Smooth muscle cell (in vitro differentiated cells): ENCODE data around the gene VPS13C. TPM values are rescaled to one million over a fixed set of nuclear protein-coding genes. Genes with fewer than 3 reads are reported as not detected.

Experiments used
- DNase-seq: peaks from one replicate; lab custom pipeline; 2025; ENCODE audit not compliant: unreplicated experiment; lab: John Stamatoyannopoulos, UW
- H2AFZ ChIP-seq: fragments of 200-600 bp; sonication (generic); 2 replicates; pipeline ENCODE4 v1.6.0; 2016; ENCODE audit warnings: antibody characterized with exemption, low read depth, mild to moderate bottlenecking
- H3F3A ChIP-seq: fragments of 200-600 bp; sonication (generic); 2 replicates; pipeline ENCODE4 v1.6.0; 2017; ENCODE audit warnings: antibody characterized with exemption, low read depth
- H3K27ac ChIP-seq: fragments of 200-600 bp; sonication (generic); 2 replicates; pipeline ENCODE4 v1.5.1; 2016; ENCODE audit warnings: low read depth, mild to moderate bottlenecking
- H3K27me3 ChIP-seq: fragments of 200-600 bp; sonication (generic); 2 replicates; pipeline ENCODE4 v1.6.1; 2016; ENCODE audit warnings: low read depth, mild to moderate bottlenecking
- H3K36me3 ChIP-seq: fragments of 200-600 bp; sonication (generic); 2 replicates; pipeline ENCODE4 v1.5.1; 2016; ENCODE audit warnings: low read depth
- H3K4me1 ChIP-seq: fragments of 200-600 bp; sonication (generic); 2 replicates; pipeline ENCODE4 v1.5.1; 2016; ENCODE audit warnings: low read depth
- H3K4me2 ChIP-seq: fragments of 200-600 bp; sonication (generic); 2 replicates; pipeline ENCODE4 v1.6.0; 2016; ENCODE audit warnings: mild to moderate bottlenecking
- H3K4me3 ChIP-seq: fragments of 200-600 bp; sonication (generic); 2 replicates; pipeline ENCODE4 v1.5.1; 2016; ENCODE audit warnings: mild to moderate bottlenecking
- H3K79me2 ChIP-seq: fragments of 200-600 bp; sonication (generic); 2 replicates; pipeline ENCODE4 v1.6.0; 2016; ENCODE audit warnings: low read depth, mild to moderate bottlenecking
- H3K9ac ChIP-seq: fragments of 200-600 bp; sonication (generic); 2 replicates; pipeline ENCODE4 v1.6.0; 2016; ENCODE audit warnings: low read depth
- H3K9me3 ChIP-seq: fragments of 200-600 bp; sonication (generic); replicated peaks from 2 replicates; pipeline ENCODE4 v1.5.1; 2016; ENCODE audit warnings: low read depth
- H4K20me1 ChIP-seq: fragments of 200-600 bp; sonication (generic); 2 replicates; pipeline ENCODE4 v1.6.0; 2016; ENCODE audit warnings: low read depth
- WGBS: methylation state at CpG from one replicate; pipeline ENCODE4 v1.1.7; 2016; ENCODE audit warnings: low lambda C conversion rate; 5-methylcytosine and 5-hydroxymethylcytosine counted together
- polyA plus RNA-seq: library from polyadenylated mRNA; unstranded; fragments of >200 nt; fragmentation: Nextera tagmentation; extraction: Ambion mirVana; gene quantifications from 2 replicates; pipeline ENCODE4 v1.2.1, GENCODE V29; 2016
- total RNA-seq: library from RNA; depleted of rRNA; stranded (reverse); fragments of >200 nt; gene quantifications from 2 replicates; pipeline ENCODE4 v1.2.3, GENCODE V29; 2014
- TF ChIP-seq, protein P1 (sequence below): fragments of 200-600 bp; sonication (generic); IDR thresholded peaks from 2 replicates; pipeline ENCODE4 v1.5.1; 2017; ENCODE audit warnings: borderline replicate concordance, mild to moderate bottlenecking, antibody characterized with exemption; ENCODE audit not compliant: insufficient read depth, poor library complexity, severe bottlenecking

The VPS13C gene
- total and polyA plus RNA-seq, 2 experiments from 2014 or later: 2.8 to 33.8 TPM

DNA sequence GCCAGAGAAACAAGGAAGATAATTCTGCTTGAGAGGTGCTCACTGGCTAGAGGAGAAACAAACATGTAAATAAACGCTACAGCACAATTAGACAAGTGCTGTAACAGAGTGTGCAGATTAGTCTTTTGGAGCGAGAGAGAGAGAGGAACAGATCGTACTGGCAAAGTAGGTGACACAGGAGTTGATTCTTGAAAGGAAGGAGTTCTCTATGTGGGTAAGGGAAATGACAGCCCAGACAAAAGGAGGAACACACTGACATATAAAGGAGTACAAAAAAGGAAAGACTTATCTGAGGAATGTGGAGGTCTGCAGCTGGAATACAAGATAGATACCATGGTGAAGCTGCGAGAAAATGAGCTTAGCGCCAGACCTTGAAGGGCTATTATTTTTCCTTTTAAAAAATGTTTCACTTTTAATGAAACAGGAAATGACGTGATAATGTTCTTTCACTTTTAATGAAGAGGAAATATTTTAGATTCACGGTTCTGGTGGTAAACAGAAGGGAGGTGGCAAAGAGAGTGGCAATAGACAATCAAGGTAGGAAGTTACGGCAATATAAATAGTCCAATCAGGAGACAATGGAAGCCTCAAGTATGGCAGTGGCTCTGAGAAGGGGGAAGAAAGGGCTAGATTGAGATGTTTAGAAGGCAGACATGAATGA is 202.9 kb downstream of the VPS13C start:
- no peak overlapping the region for H3K27ac ChIP-seq
- DNase-seq: no peak
- H3K9ac ChIP-seq: no peak overlapping the region
- no peaks in the 10 kb centered on the region for H3K9me3 ChIP-seq
- peaks cover 4% of the 10 kb centered on the region for H3K36me3 ChIP-seq
- no peaks in the 10 kb centered on the region for H3K4me1 ChIP-seq
- H3K4me3 ChIP-seq: no peak overlapping the region
- no peaks in the 10 kb centered on the region for H3K79me2 ChIP-seq
- TF ChIP-seq, protein P1, sequence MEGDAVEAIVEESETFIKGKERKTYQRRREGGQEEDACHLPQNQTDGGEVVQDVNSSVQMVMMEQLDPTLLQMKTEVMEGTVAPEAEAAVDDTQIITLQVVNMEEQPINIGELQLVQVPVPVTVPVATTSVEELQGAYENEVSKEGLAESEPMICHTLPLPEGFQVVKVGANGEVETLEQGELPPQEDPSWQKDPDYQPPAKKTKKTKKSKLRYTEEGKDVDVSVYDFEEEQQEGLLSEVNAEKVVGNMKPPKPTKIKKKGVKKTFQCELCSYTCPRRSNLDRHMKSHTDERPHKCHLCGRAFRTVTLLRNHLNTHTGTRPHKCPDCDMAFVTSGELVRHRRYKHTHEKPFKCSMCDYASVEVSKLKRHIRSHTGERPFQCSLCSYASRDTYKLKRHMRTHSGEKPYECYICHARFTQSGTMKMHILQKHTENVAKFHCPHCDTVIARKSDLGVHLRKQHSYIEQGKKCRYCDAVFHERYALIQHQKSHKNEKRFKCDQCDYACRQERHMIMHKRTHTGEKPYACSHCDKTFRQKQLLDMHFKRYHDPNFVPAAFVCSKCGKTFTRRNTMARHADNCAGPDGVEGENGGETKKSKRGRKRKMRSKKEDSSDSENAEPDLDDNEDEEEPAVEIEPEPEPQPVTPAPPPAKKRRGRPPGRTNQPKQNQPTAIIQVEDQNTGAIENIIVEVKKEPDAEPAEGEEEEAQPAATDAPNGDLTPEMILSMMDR: no peak
- H3F3A ChIP-seq: no peaks in the 10 kb centered on the region
- no peaks in the 10 kb centered on the region for H4K20me1 ChIP-seq
- 89% methylated on average over 8 of the region's 8 CpGs for WGBS
- no peak overlapping the region for H2AFZ ChIP-seq
- H3K27me3 ChIP-seq: no peaks in the 10 kb centered on the region
- H3K4me2 ChIP-seq: no peak overlapping the region

DNA sequence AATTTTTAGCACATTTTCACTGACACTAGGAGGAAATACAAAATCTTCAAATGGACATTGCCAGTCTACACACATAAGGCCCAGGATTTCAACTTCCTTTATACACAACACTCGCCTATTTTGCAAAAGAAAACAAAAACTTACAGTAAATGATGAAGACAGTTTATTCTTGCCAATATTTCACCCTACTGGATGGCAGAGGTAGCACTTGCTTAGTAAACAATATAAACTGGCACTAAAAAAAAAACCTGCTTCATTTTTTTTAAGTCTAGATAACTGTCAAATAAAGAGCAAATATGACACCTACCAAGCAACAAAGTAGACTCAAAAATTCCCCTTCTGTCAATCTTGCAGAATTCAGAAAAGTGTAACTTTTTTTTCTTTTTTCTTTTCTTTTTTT is 204.0 kb downstream of the VPS13C start:
- 100% methylated on average over 1 of the region's 1 CpG for WGBS
- no peaks in the 10 kb centered on the region for H3K4me1 ChIP-seq
- no peaks in the 10 kb centered on the region for H4K20me1 ChIP-seq
- no peak overlapping the region for H3K4me3 ChIP-seq
- DNase-seq: no peak
- no peaks in the 10 kb centered on the region for H3K9me3 ChIP-seq
- H3K27me3 ChIP-seq: no peaks in the 10 kb centered on the region
- no peak overlapping the region for H2AFZ ChIP-seq
- no peaks in the 10 kb centered on the region for H3F3A ChIP-seq
- no peak overlapping the region for H3K27ac ChIP-seq
- H3K9ac ChIP-seq: no peak overlapping the region
- TF ChIP-seq, protein P1: no peak
- H3K4me2 ChIP-seq: no peak overlapping the region
- H3K79me2 ChIP-seq: no peaks in the 10 kb centered on the region
- peaks cover 4% of the 10 kb centered on the region for H3K36me3 ChIP-seq

- no peak for DNase-seq
- no peak overlapping the region for H3K9ac ChIP-seq
- H3K4me3 ChIP-seq: no peak overlapping the region
- 96% methylated on average over 1 of the region's 1 CpG for WGBS
- H3K79me2 ChIP-seq: no peaks in the 10 kb centered on the region
- H3K27me3 ChIP-seq: no peaks in the 10 kb centered on the region
- TF ChIP-seq, protein P1: no peak
- no peaks in the 10 kb centered on the region for H3K4me1 ChIP-seq
- no peak overlapping the region for H2AFZ ChIP-seq
- peaks cover 4% of the 10 kb centered on the region for H3K36me3 ChIP-seq
- H3F3A ChIP-seq: no peaks in the 10 kb centered on the region
- no peak overlapping the region for H3K27ac ChIP-seq
- H3K4me2 ChIP-seq: no peak overlapping the region
- no peaks in the 10 kb centered on the region for H3K9me3 ChIP-seq
- no peaks in the 10 kb centered on the region for H4K20me1 ChIP-seq
Measured at GRCh38 chr15:61853195-61853594, 207.1 kb downstream of the VPS13C start.

- TF ChIP-seq, protein P1: no peak
- 94% methylated on average over 4 of the region's 4 CpGs for WGBS
- no peaks in the 10 kb centered on the region for H4K20me1 ChIP-seq
Measured at GRCh38 chr15:61851955-61852354, 208.3 kb downstream of the VPS13C start.

More at GRCh38 chr15:61851955-61852354, 208.3 kb downstream of the VPS13C start:
- Histone ChIP-seq H3K4me1 (no peaks in the 10 kb centered on the region), H3K27me3 (no peaks in the 10 kb centered on the region), H3K36me3 (peaks cover 4% of the 10 kb centered on the region), H2AFZ (no peak overlapping the region), H3K27ac (no peak overlapping the region), H3F3A (no peaks in the 10 kb centered on the region), H3K4me3 (no peak overlapping the region), H3K9me3 (no peaks in the 10 kb centered on the region), H3K9ac (no peak overlapping the region), H3K79me2 (no peaks in the 10 kb centered on the region), H3K4me2 (no peak overlapping the region)
- DNase-seq: no peak
